Gastrocnemius medialis (tissue), 4 donors: ENCODE results near the gene DCUN1D3.

Experiments
- CTCF ChIP-seq, 5 experiments: fragments of 450-650 bp in 3 of 5; fragments of 200-600 bp in 2 of 5; sonication (generic) in 2 of 5; IDR thresholded peaks in 4 of 5; conservative IDR thresholded peaks in 1 of 5; 1 replicate in 4 of 5; 2 replicates in 1 of 5; pipeline ENCODE4 v1.5.1; 2016 to 2019; ENCODE audit warnings: antibody characterized with exemption in 5 of 5, mild to moderate bottlenecking in 3 of 5, moderate library complexity in 3 of 5
- POLR2A ChIP-seq, 2 donors: fragments of 450-650 bp; IDR thresholded peaks; one replicate each; pipeline ENCODE4 v1.6.1; 2017; ENCODE audit warnings: antibody characterized with exemption in 2 of 2, mild to moderate bottlenecking in 2 of 2, moderate library complexity in 2 of 2

GRCh38 chr16:20849589-20850390 lies 50.4 kb downstream of the DCUN1D3 start:
- peak; percentile 89 to 96 (median 96) for TF ChIP-seq CTCF (IDR thresholded peaks at IDR 0.05 in 4 of 5, conservative IDR thresholded peaks at IDR 0.05 in 1 of 5)
- no peak for TF ChIP-seq POLR2A (IDR thresholded peaks at IDR 0.05)
